GM12892 (cell line): Measurements from ENCODE around the gene CNDP1.

Experiments
- POLR2A ChIP-seq: IDR thresholded peaks from 2 replicates; pipeline ENCODE4 v1.6.1; 2011; ENCODE audit warnings: low read depth, low read length, control low read depth
- POLR2AphosphoS5 ChIP-seq: IDR thresholded peaks from 2 replicates; pipeline ENCODE4 v1.6.1; 2011; ENCODE audit warnings: low read depth, low read length, control low read depth
- TAF1 ChIP-seq: IDR thresholded peaks from 2 replicates; pipeline ENCODE4 v1.6.1; 2011; ENCODE audit warnings: low read depth, mild to moderate bottlenecking, control low read depth, low read length, borderline replicate concordance

GRCh38 chr18:74632351-74632679, 98.0 kb downstream of the CNDP1 start:
- TF ChIP-seq POLR2AphosphoS5 (no peak), TAF1 (no peak), POLR2A (no peak)
